Loucy (cell line): ENCODE results near the gene LRRC63.

ENCODE experiments used
- H2AFZ ChIP-seq: fragments of 200-600 bp; sonication (generic); 2 replicates; pipeline ENCODE4 v1.6.0; 2016; ENCODE audit warnings: antibody characterized with exemption, mild to moderate bottlenecking, low read length, moderate library complexity
- H3F3A ChIP-seq: fragments of 200-600 bp; 2 replicates; pipeline ENCODE4 v1.6.0; 2016; ENCODE audit warnings: antibody characterized with exemption, low read depth, mild to moderate bottlenecking
- H3K27me3 ChIP-seq: fragments of 200-600 bp; sonication (generic); 2 replicates; pipeline ENCODE4 v1.6.1; 2014; ENCODE audit warnings: low read length, mild to moderate bottlenecking; ENCODE audit not compliant: insufficient read depth, poor library complexity, severe bottlenecking
- H3K36me3 ChIP-seq: fragments of 200-600 bp; sonication (generic); 2 replicates; pipeline ENCODE4 v1.6.1; 2016; ENCODE audit warnings: low read length; ENCODE audit not compliant: insufficient read depth
- H3K4me1 ChIP-seq: fragments of 200-600 bp; sonication (generic); 2 replicates; pipeline ENCODE4 v1.5.1; 2014; ENCODE audit warnings: low read length, mild to moderate bottlenecking; ENCODE audit not compliant: insufficient read depth, poor library complexity, severe bottlenecking
- H3K4me2 ChIP-seq: fragments of 200-600 bp; sonication (generic); 2 replicates; pipeline ENCODE4 v1.6.0; 2014; ENCODE audit warnings: antibody characterized with exemption, low read length, low read depth, mild to moderate bottlenecking; ENCODE audit not compliant: poor library complexity, severe bottlenecking
- H3K4me3 ChIP-seq: fragments of 200-600 bp; sonication (generic); 2 replicates; pipeline ENCODE4 v1.5.1; 2014; ENCODE audit warnings: low read length, mild to moderate bottlenecking, mixed read lengths; ENCODE audit not compliant: poor library complexity, severe bottlenecking
- H3K79me2 ChIP-seq: fragments of 200-600 bp; sonication (generic); 2 replicates; pipeline ENCODE4 v1.6.1; 2014; ENCODE audit warnings: low read length; ENCODE audit not compliant: insufficient read depth
- H3K9ac ChIP-seq: fragments of 200-600 bp; sonication (generic); 2 replicates; pipeline ENCODE4 v1.6.0; 2014; ENCODE audit warnings: mild to moderate bottlenecking, low read depth, low read length, moderate library complexity; ENCODE audit not compliant: poor library complexity, severe bottlenecking
- H3K9me2 ChIP-seq: fragments of 200-600 bp; sonication (generic); replicated peaks from 2 replicates; pipeline ENCODE4 v1.6.1; 2016; ENCODE audit warnings: low read depth, low read length, mixed read lengths
- H3K9me3 ChIP-seq: fragments of 200-600 bp; sonication (generic); 2 replicates; pipeline ENCODE4 v1.6.1; 2014; ENCODE audit warnings: mild to moderate bottlenecking, antibody characterized with exemption, low read length, low read depth; ENCODE audit not compliant: insufficient read depth
- H4K20me1 ChIP-seq: fragments of 200-600 bp; sonication (generic); 2 replicates; pipeline ENCODE4 v1.6.0; 2014; ENCODE audit warnings: antibody characterized with exemption, low read length, mild to moderate bottlenecking; ENCODE audit not compliant: insufficient read depth, poor library complexity, severe bottlenecking
- CTCF ChIP-seq: fragments of 200-600 bp; sonication (generic); conservative IDR thresholded peaks from 2 replicates; pipeline ENCODE4 v1.5.1; 2014; ENCODE audit warnings: mild to moderate bottlenecking, antibody characterized with exemption, low read length
- EZH2phosphoT487 ChIP-seq: fragments of 200-600 bp; IDR thresholded peaks from 2 replicates; pipeline ENCODE4 v1.6.1; 2018; ENCODE audit warnings: antibody characterized with exemption, mild to moderate bottlenecking, moderate library complexity, borderline replicate concordance

LRRC63 gene

GRCh38 chr13:46179491-46179908 is 32.2 kb upstream of the LRRC63 start:
- Histone ChIP-seq H3K4me2 (peak overlapping the region; percentile 98), H3K9ac (peak overlapping the region; percentile 93), H2AFZ (no peak overlapping the region), H3K9me3 (no peaks in the 10 kb centered on the region), H4K20me1 (peaks cover 65% of the 10 kb centered on the region), H3F3A (peaks cover 14% of the 10 kb centered on the region; the same call in 1 of the 2 replicates), H3K27me3 (no peaks in the 10 kb centered on the region), H3K4me1 (peaks cover 67% of the 10 kb centered on the region), H3K4me3 (peak overlapping the region; percentile 86), H3K79me2 (peaks cover 91% of the 10 kb centered on the region), H3K9me2 (no peaks in the 10 kb centered on the region), H3K36me3 (no peaks in the 10 kb centered on the region; the same call in 1 of the 2 replicates)
- no peak for TF ChIP-seq CTCF
- no peak for TF ChIP-seq EZH2phosphoT487

GRCh38 chr13:46179969-46180763 is 31.6 kb upstream of the LRRC63 start:
- Histone ChIP-seq H3F3A (peaks cover 14% of the 10 kb centered on the region; the same call in 1 of the 2 replicates), H3K36me3 (no peaks in the 10 kb centered on the region), H3K4me3 (peak overlapping the region; percentile 86), H3K79me2 (peaks cover 85% of the 10 kb centered on the region), H3K9me2 (no peaks in the 10 kb centered on the region), H3K4me2 (peak overlapping the region; percentile 98), H4K20me1 (peaks cover 58% of the 10 kb centered on the region), H3K27me3 (no peaks in the 10 kb centered on the region), H2AFZ (no peak overlapping the region), H3K9me3 (no peaks in the 10 kb centered on the region), H3K4me1 (peaks cover 67% of the 10 kb centered on the region), H3K9ac (peak overlapping the region; percentile 93)
- TF ChIP-seq EZH2phosphoT487 = no peak
- no peak for TF ChIP-seq CTCF

- Histone ChIP-seq H2AFZ (no peak overlapping the region), H3K4me3 (peak overlapping the region; percentile 86), H3K27me3 (no peaks in the 10 kb centered on the region), H3K4me1 (peaks cover 56% of the 10 kb centered on the region), H3K79me2 (peaks cover 72% of the 10 kb centered on the region), H4K20me1 (peaks cover 45% of the 10 kb centered on the region), H3K36me3 (no peaks in the 10 kb centered on the region), H3K9ac (peak overlapping the region; percentile 93), H3K9me2 (no peaks in the 10 kb centered on the region), H3K4me2 (peak overlapping the region; percentile 98), H3K9me3 (no peaks in the 10 kb centered on the region), H3F3A (peaks cover 14% of the 10 kb centered on the region; the same call in 1 of the 2 replicates)
- TF ChIP-seq CTCF = no peak
- TF ChIP-seq EZH2phosphoT487 = no peak
These were observed 30.3 kb upstream of the LRRC63 start for GRCh38 chr13:46181377-46181839.
